IMR-90 (cell line): ENCODE data around the gene CASZ1. TPM values are rescaled to one million over a fixed set of nuclear protein-coding genes. Genes with fewer than 3 reads are reported as not detected.

Source experiments
- ATAC-seq: fragments of 200-7000 bp; cut with Tn5 transposase; 2 replicates; pipeline ENCODE4 v1.9.1; 2020; ENCODE audit warnings: low read depth, mild to moderate bottlenecking, moderate library complexity
- BruUV-seq: library from RNA; stranded (reverse); fragments of 400-500 nt; replicated peaks from 2 replicates; lab custom pipeline; 2021; lab: Mats Ljungman, UMichigan
- CTCF ChIA-PET: fragments of 300-600 bp; formaldehyde crosslinking; extraction: SDS; loops from one replicate; lab custom pipeline; 2021; ENCODE audit warnings: antibody characterized with exemption; lab: Yijun Ruan, JAX
- POLR2A ChIA-PET: fragments of 300-600 bp; sonication (Branson Sonifier 250); formaldehyde crosslinking; loops from one replicate; lab custom pipeline; 2022; ENCODE audit warnings: antibody characterized with exemption; ENCODE audit not compliant: unreplicated experiment; lab: Charles Lee
- DNase-seq: peaks from one replicate; pipeline ENCODE4 v3.0.0; 2013
- H2AFZ ChIP-seq: replicated peaks from 2 replicates; pipeline ENCODE3; 2013; ENCODE audit warnings: low read length, mild to moderate bottlenecking; ENCODE audit not compliant: poor library complexity
- H2AK5ac ChIP-seq: 2 replicates; pipeline ENCODE4 v1.6.1; 2013; ENCODE audit warnings: low read depth, low read length, inconsistent platforms
- H2AK9ac ChIP-seq: replicated peaks from 2 replicates; pipeline ENCODE3; 2013; ENCODE audit warnings: mild to moderate bottlenecking, low read depth, low read length, moderate library complexity; ENCODE audit not compliant: poor library complexity
- H2BK120ac ChIP-seq: 2 replicates; pipeline ENCODE4 v1.6.1; 2013; ENCODE audit warnings: low read depth, low read length, inconsistent platforms
- H2BK15ac ChIP-seq: 3 replicates; pipeline ENCODE4 v1.6.1; 2013; ENCODE audit warnings: low read depth, low read length, inconsistent platforms
- H2BK20ac ChIP-seq: 2 replicates; pipeline ENCODE4 v1.6.1; 2013; ENCODE audit warnings: low read depth, mild to moderate bottlenecking, inconsistent platforms, low read length, moderate library complexity
- H2BK5ac ChIP-seq: 2 replicates; pipeline ENCODE4 v1.6.1; 2013; ENCODE audit warnings: mild to moderate bottlenecking, low read depth, low read length, inconsistent platforms; ENCODE audit not compliant: poor library complexity, severe bottlenecking
- H3K14ac ChIP-seq: replicated peaks from 2 replicates; pipeline ENCODE4 v1.6.1; 2013; ENCODE audit warnings: low read depth, low read length, inconsistent platforms
- H3K18ac ChIP-seq: 2 replicates; pipeline ENCODE4 v1.6.1; 2013; ENCODE audit warnings: low read depth, low read length, control low read depth
- H3K23ac ChIP-seq: 2 replicates; pipeline ENCODE4 v1.6.1; 2013; ENCODE audit warnings: low read depth, low read length, inconsistent platforms
- H3K27ac ChIP-seq: 2 replicates; pipeline ENCODE4 v1.5.1; 2013; ENCODE audit warnings: mild to moderate bottlenecking, control low read depth, low read length; ENCODE audit not compliant: insufficient read depth
- H3K27me3 ChIP-seq: 2 replicates; pipeline ENCODE4 v1.6.1; 2013; ENCODE audit warnings: low read length; ENCODE audit not compliant: control insufficient read depth, insufficient read depth
- H3K36me3 ChIP-seq: 2 replicates; pipeline ENCODE4 v1.6.1; 2013; ENCODE audit warnings: low read length, mixed read lengths; ENCODE audit not compliant: control insufficient read depth, insufficient read depth
- H3K4ac ChIP-seq: 2 replicates; pipeline ENCODE4 v1.6.1; 2013; ENCODE audit warnings: low read depth, low read length, inconsistent platforms
- H3K4me1 ChIP-seq: 2 replicates; pipeline ENCODE4 v1.6.1; 2013; ENCODE audit warnings: low read length, mixed read lengths; ENCODE audit not compliant: control insufficient read depth, insufficient read depth
- H3K4me2 ChIP-seq: 2 replicates; pipeline ENCODE4 v1.6.1; 2013; ENCODE audit warnings: low read depth, mild to moderate bottlenecking, control low read depth, low read length, moderate library complexity
- H3K4me3 ChIP-seq: 2 replicates; pipeline ENCODE4 v1.5.1; 2013; ENCODE audit warnings: low read depth, mild to moderate bottlenecking, control low read depth, low read length, moderate library complexity; ENCODE audit not compliant: insufficient read depth
- H3K56ac ChIP-seq: 2 replicates; pipeline ENCODE4 v1.6.1; 2013; ENCODE audit warnings: low read length, inconsistent platforms; ENCODE audit not compliant: insufficient read depth; ENCODE audit errors: extremely low read depth
- H3K79me1 ChIP-seq, 2 experiments: 2 replicates each; pipeline ENCODE4 v1.6.1; 2013; ENCODE audit warnings: low read length in 2 of 2, inconsistent platforms in 1 of 2, low read depth in 1 of 2
- H3K9ac ChIP-seq: 2 replicates; pipeline ENCODE4 v1.6.1; 2013; ENCODE audit warnings: low read depth, low read length, control low read depth
- H3K9me1 ChIP-seq: 2 replicates; pipeline ENCODE4 v1.6.1; 2013; ENCODE audit warnings: low read length, inconsistent platforms; ENCODE audit not compliant: insufficient read depth
- H3K9me3 ChIP-seq: 2 replicates; pipeline ENCODE4 v1.6.1; 2013; ENCODE audit warnings: low read length; ENCODE audit not compliant: control insufficient read depth, insufficient read depth
- H4K20me1 ChIP-seq: 2 replicates; pipeline ENCODE4 v1.6.1; 2013; ENCODE audit warnings: low read length, inconsistent platforms; ENCODE audit not compliant: insufficient read depth
- H4K5ac ChIP-seq: 2 replicates; pipeline ENCODE4 v1.6.1; 2013; ENCODE audit warnings: mild to moderate bottlenecking, low read depth, low read length, control low read depth
- H4K8ac ChIP-seq, 2 experiments: 2 replicates each; pipeline ENCODE4 v1.6.1; 2013; ENCODE audit warnings: low read depth in 2 of 2, low read length in 2 of 2, control low read depth in 1 of 2, inconsistent platforms in 1 of 2
- H4K91ac ChIP-seq: 2 replicates; pipeline ENCODE4 v1.6.1; 2013; ENCODE audit warnings: low read depth, low read length, inconsistent platforms; ENCODE audit not compliant: insufficient read depth
- CHD1 ChIP-seq: IDR thresholded peaks from 2 replicates; pipeline ENCODE4 v1.6.1; 2012; ENCODE audit warnings: low read depth, low read length, improper control_type of control experiment
- ELK1 ChIP-seq: fragments of 150-350 bp; IDR thresholded peaks from 2 replicates; pipeline ENCODE4 v1.6.1; 2016; ENCODE audit warnings: low read depth, mild to moderate bottlenecking, low read length, moderate library complexity, borderline replicate concordance
- MXI1 ChIP-seq: IDR thresholded peaks from 2 replicates; pipeline ENCODE4 v1.6.1; 2012; ENCODE audit warnings: low read depth, mild to moderate bottlenecking, low read length, moderate library complexity, borderline replicate concordance
- POLR2A ChIP-seq: IDR thresholded peaks from 2 replicates; pipeline ENCODE4 v1.6.1; 2012; ENCODE audit warnings: mild to moderate bottlenecking, low read depth, low read length
- WGBS, 2 experiments: methylation state at CpG; one replicate each; pipeline versions ENCODE4 v1.1.5 to v1.1.7; 2013; ENCODE audit warnings: missing lambda C conversion rate in 2 of 2; ENCODE audit not compliant: insufficient read length in 1 of 2; ENCODE audit errors: extremely low coverage in 2 of 2; 5-methylcytosine and 5-hydroxymethylcytosine counted together
- dilution Hi-C: fragments of 300-500 bp; cut with HindIII; formaldehyde crosslinking; loops from one replicate; pipeline ENCODE4 v1.14.3; 2018; ENCODE audit warnings: low sequenced_read_pairs; ENCODE audit not compliant: unreplicated experiment
- in situ Hi-C: fragments of 300-500 bp; cut with MboI; formaldehyde crosslinking; loops from 3 replicates; pipeline ENCODE4 v1.14.3; 2019; ENCODE audit warnings: low sequenced_read_pairs, inconsistent platforms, mixed read lengths
- intact Hi-C: fragments of 100-400 bp; cut with micrococcal nuclease; formaldehyde crosslinking; loops from 2 replicates; pipeline ENCODE4 v1.10.0; 2022
- polyA plus RNA-seq, 3 experiments: library from polyadenylated mRNA; depleted of rRNA; stranded (reverse); fragments of >200 nt; gene quantifications; 2 replicates each; pipeline ENCODE4 v1.2.3, GENCODE V29; 2012; ENCODE audit warnings: low replicate concordance in 1 of 3
- total RNA-seq: library from RNA; depleted of rRNA; stranded (reverse); fragments of >200 nt; gene quantifications from 2 replicates; pipeline ENCODE4 v1.2.3, GENCODE V29; 2012

The CASZ1 gene
- total and polyA plus RNA-seq, 2 of the 4 experiments (the other 2 are of a cell fraction) = 0.18 to 0.24 TPM

- H2BK5ac ChIP-seq = no peak overlapping the region
- H2BK20ac ChIP-seq = no peak overlapping the region
- H3K14ac ChIP-seq = no peak overlapping the region
- intact Hi-C loops (no loop called here), in situ Hi-C loops (no loop called here), dilution Hi-C loops (no loop called here)
- H2AFZ ChIP-seq = no peak overlapping the region
- TF ChIP-seq MXI1 (no peak), POLR2A (no peak), CHD1 (no peak), ELK1 (no peak)
- no peak overlapping the region for H2BK120ac ChIP-seq
- no peak overlapping the region for H3K27ac ChIP-seq
- H2AK9ac ChIP-seq = no peak overlapping the region
- H3K27me3 ChIP-seq = peaks cover 43% of the 10 kb centered on the region
- H3K79me1 ChIP-seq = no peaks in the 10 kb centered on the region
- no peaks in the 10 kb centered on the region for H3K36me3 ChIP-seq
- no peaks in the 10 kb centered on the region for H3K4me1 ChIP-seq
- no peak overlapping the region for H2BK15ac ChIP-seq
- no peak overlapping the region for H4K5ac ChIP-seq
- H3K4me3 ChIP-seq = no peak overlapping the region
- H3K23ac ChIP-seq = no peak overlapping the region
- WGBS, 2 experiments = no CpG with 5 or more reads among the region's 6 CpGs
- no peak overlapping the region for H4K8ac ChIP-seq
- H4K91ac ChIP-seq = no peak overlapping the region
- ATAC-seq (no peak), DNase-seq (no peak)
- ChIA-PET POLR2A (no interaction called here), CTCF (no interaction called here)
- no TSS peak for BruUV-seq
- H3K4me2 ChIP-seq = no peak overlapping the region
- H4K20me1 ChIP-seq = no peaks in the 10 kb centered on the region
- H3K18ac ChIP-seq = no peak overlapping the region
- no peak overlapping the region for H3K9ac ChIP-seq
- H3K56ac ChIP-seq = no peak overlapping the region
- H3K9me1 ChIP-seq = no peaks in the 10 kb centered on the region
- no peak overlapping the region for H2AK5ac ChIP-seq
- no peak overlapping the region for H3K4ac ChIP-seq
- no peaks in the 10 kb centered on the region for H3K9me3 ChIP-seq
Observed at GRCh38 chr1:10734375-10734774, 62.1 kb downstream of the CASZ1 start.
